Fibroblast of lung (primary cell): ENCODE data around the gene AOX1. TPM values are rescaled to one million over a fixed set of nuclear protein-coding genes. Genes with fewer than 3 reads are reported as not detected.

ENCODE experiments used
- DNase-seq, 2 donors: peaks; one replicate each; pipeline versions ENCODE4 v3.0.0 to v3.0.0-alpha.2; 2010; ENCODE audit warnings: low read depth in 2 of 2
- H2AFZ ChIP-seq: 2 replicates; pipeline ENCODE4 v1.5.1; 2012; ENCODE audit warnings: low read length, control low read depth, inconsistent platforms
- H3K27ac ChIP-seq: 2 replicates; pipeline ENCODE4 v1.5.1; 2011; ENCODE audit warnings: low read length, control low read depth; ENCODE audit not compliant: insufficient read depth
- H3K27me3 ChIP-seq: 2 replicates; pipeline ENCODE4 v1.5.1; 2011; ENCODE audit warnings: mild to moderate bottlenecking, low read length; ENCODE audit not compliant: control insufficient read depth, insufficient read depth
- H3K36me3 ChIP-seq: 2 replicates; pipeline ENCODE4 v1.5.1; 2011; ENCODE audit warnings: low read length; ENCODE audit not compliant: control insufficient read depth, insufficient read depth
- H3K4me1 ChIP-seq: 2 replicates; pipeline ENCODE4 v1.5.1; 2011; ENCODE audit warnings: low read length; ENCODE audit not compliant: control insufficient read depth, insufficient read depth; ENCODE audit errors: extremely low read depth
- H3K4me2 ChIP-seq: 2 replicates; pipeline ENCODE4 v1.5.1; 2011; ENCODE audit warnings: low read length, control low read depth; ENCODE audit not compliant: insufficient read depth; ENCODE audit errors: extremely low read depth
- H3K4me3 ChIP-seq, 4 experiments: fragments of 200-600 bp in 1 of 4; sonication (generic) in 1 of 4; replicated peaks in 1 of 4; 2 replicates each; pipeline ENCODE4 v1.5.1; 2011 to 2016; ENCODE audit warnings: low read length in 4 of 4, low read depth in 3 of 4, mild to moderate bottlenecking in 3 of 4, control low read depth in 2 of 4, inconsistent platforms in 1 of 4, mixed read lengths in 1 of 4; ENCODE audit not compliant: insufficient read depth in 1 of 4; ENCODE audit errors: control extremely low read depth in 1 of 4
- H3K79me2 ChIP-seq: 2 replicates; pipeline ENCODE4 v1.5.1; 2012; ENCODE audit warnings: mild to moderate bottlenecking, low read length, inconsistent platforms; ENCODE audit not compliant: control insufficient read depth, insufficient read depth
- H3K9ac ChIP-seq: 2 replicates; pipeline ENCODE4 v1.5.1; 2011; ENCODE audit warnings: mild to moderate bottlenecking, low read length, control low read depth; ENCODE audit not compliant: insufficient read depth
- H3K9me3 ChIP-seq: 2 replicates; pipeline ENCODE4 v1.5.1; 2012; ENCODE audit warnings: low read depth, low read length; ENCODE audit not compliant: control insufficient read depth, insufficient read depth
- H4K20me1 ChIP-seq: 2 replicates; pipeline ENCODE4 v1.5.1; 2011; ENCODE audit warnings: low read length; ENCODE audit not compliant: control insufficient read depth, insufficient read depth; ENCODE audit errors: extremely low read depth
- EZH2 ChIP-seq: IDR thresholded peaks from 2 replicates; pipeline ENCODE4 v1.5.1; 2012; ENCODE audit warnings: low read length, control low read depth, mild to moderate bottlenecking; ENCODE audit errors: missing control alignments
- polyA plus RNA-seq, 2 donors: library from polyadenylated mRNA; depleted of rRNA in 1 of 2; stranded (reverse) in 1 of 2; unstranded in 1 of 2; fragments of >200 nt; gene quantifications; 2 replicates each; pipeline ENCODE4 v1.2.1, GENCODE V29; 2011 to 2012; ENCODE audit warnings: missing spikeins in 1 of 2
- total RNA-seq: library from RNA; depleted of rRNA; stranded (reverse); fragments of >200 nt; gene quantifications from 2 replicates; pipeline ENCODE4 v1.2.1, GENCODE V29; 2014
- TF ChIP-seq, protein P1 (sequence below), 2 donors: IDR thresholded peaks in 1 of 2; conservative IDR thresholded peaks in 1 of 2; 1 replicate in 1 of 2; 2 replicates in 1 of 2; pipeline ENCODE4 v1.5.1; 2011 to 2012; ENCODE audit warnings: low read length in 2 of 2, control low read depth in 1 of 2, inconsistent platforms in 1 of 2, low read depth in 1 of 2, mild to moderate bottlenecking in 1 of 2

AOX1 gene
- total and polyA plus RNA-seq, 2 donors (not counting 1 experiment from before 2014, with no cell fraction given), result 39.4 to 65.1 TPM

DNA sequence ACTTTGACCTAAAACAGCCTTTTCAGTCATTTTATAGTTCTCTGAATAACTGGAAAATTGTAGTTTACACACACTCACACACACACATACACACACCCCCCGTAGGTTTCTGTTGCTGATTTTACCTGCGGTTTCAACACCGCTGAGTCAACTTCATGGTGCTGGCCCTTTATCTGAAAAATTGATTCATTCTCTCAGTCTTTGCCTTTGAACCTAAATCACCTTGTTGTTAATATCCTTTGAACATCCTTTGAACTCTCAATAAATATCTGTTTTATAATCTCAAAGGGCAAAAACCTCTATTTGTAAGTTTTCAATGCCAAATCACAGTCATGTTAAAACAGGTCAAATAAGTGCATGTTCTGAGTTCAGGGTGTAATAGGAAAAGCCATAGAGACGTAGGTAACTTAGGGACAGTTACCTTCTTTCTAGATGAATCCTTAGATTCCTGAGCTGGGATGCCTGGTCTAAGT lies 116.9 kb downstream of the AOX1 start:
- no peak overlapping the region for H3K9ac ChIP-seq
- H4K20me1 ChIP-seq, result no peaks in the 10 kb centered on the region
- H3K79me2 ChIP-seq, result no peaks in the 10 kb centered on the region
- H2AFZ ChIP-seq, result no peak overlapping the region
- H3K9me3 ChIP-seq, result no peaks in the 10 kb centered on the region
- TF ChIP-seq EZH2, result no peak
- TF ChIP-seq, protein P1, sequence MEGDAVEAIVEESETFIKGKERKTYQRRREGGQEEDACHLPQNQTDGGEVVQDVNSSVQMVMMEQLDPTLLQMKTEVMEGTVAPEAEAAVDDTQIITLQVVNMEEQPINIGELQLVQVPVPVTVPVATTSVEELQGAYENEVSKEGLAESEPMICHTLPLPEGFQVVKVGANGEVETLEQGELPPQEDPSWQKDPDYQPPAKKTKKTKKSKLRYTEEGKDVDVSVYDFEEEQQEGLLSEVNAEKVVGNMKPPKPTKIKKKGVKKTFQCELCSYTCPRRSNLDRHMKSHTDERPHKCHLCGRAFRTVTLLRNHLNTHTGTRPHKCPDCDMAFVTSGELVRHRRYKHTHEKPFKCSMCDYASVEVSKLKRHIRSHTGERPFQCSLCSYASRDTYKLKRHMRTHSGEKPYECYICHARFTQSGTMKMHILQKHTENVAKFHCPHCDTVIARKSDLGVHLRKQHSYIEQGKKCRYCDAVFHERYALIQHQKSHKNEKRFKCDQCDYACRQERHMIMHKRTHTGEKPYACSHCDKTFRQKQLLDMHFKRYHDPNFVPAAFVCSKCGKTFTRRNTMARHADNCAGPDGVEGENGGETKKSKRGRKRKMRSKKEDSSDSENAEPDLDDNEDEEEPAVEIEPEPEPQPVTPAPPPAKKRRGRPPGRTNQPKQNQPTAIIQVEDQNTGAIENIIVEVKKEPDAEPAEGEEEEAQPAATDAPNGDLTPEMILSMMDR (conservative IDR thresholded peaks at IDR 0.05 in 1 of 2, IDR thresholded peaks at IDR 0.05 in 1 of 2; ENCODE audit: low read depth in 1 of 2, low read length in 2 of 2), result no peak
- H3K4me2 ChIP-seq, result no peak overlapping the region
- H3K36me3 ChIP-seq, result no peaks in the 10 kb centered on the region
- peaks cover 2% of the 10 kb centered on the region for H3K27me3 ChIP-seq
- H3K4me3 ChIP-seq, result no peak overlapping the region
- H3K27ac ChIP-seq, result no peak overlapping the region
- no peak for DNase-seq
- H3K4me1 ChIP-seq, result no peaks in the 10 kb centered on the region

GRCh38 chr2:200703127-200703925 lies 117.5 kb downstream of the AOX1 start:
- no peak for TF ChIP-seq EZH2
- TF ChIP-seq, protein P1 (conservative IDR thresholded peaks at IDR 0.05 in 1 of 2, IDR thresholded peaks at IDR 0.05 in 1 of 2; ENCODE audit: low read depth in 1 of 2, low read length in 2 of 2), result peak; percentile 49 to 56
- no peak overlapping the region for H3K4me3 ChIP-seq

GRCh38 chr2:200703926-200704637 lies 118.3 kb downstream of the AOX1 start:
- no peaks in the 10 kb centered on the region for H3K79me2 ChIP-seq
- H3K9ac ChIP-seq, result no peak overlapping the region
- H3K4me2 ChIP-seq, result no peak overlapping the region
- H3K4me1 ChIP-seq, result no peaks in the 10 kb centered on the region
- TF ChIP-seq EZH2, result no peak
- TF ChIP-seq, protein P1 (conservative IDR thresholded peaks at IDR 0.05 in 1 of 2, IDR thresholded peaks at IDR 0.05 in 1 of 2; ENCODE audit: low read depth in 1 of 2, low read length in 2 of 2), result no peak
- no peak overlapping the region for H2AFZ ChIP-seq
- H4K20me1 ChIP-seq, result no peaks in the 10 kb centered on the region
- H3K27ac ChIP-seq, result no peak overlapping the region
- no peak overlapping the region for H3K4me3 ChIP-seq
- H3K27me3 ChIP-seq, result peaks cover 2% of the 10 kb centered on the region
- no peaks in the 10 kb centered on the region for H3K9me3 ChIP-seq
- no peaks in the 10 kb centered on the region for H3K36me3 ChIP-seq
- DNase-seq, result no peak

More at GRCh38 chr2:200703127-200703925, 117.5 kb downstream of the AOX1 start:
- no peaks in the 10 kb centered on the region for H4K20me1 ChIP-seq
- no peaks in the 10 kb centered on the region for H3K36me3 ChIP-seq
- H3K27me3 ChIP-seq, result peaks cover 2% of the 10 kb centered on the region
- H2AFZ ChIP-seq, result no peak overlapping the region
- H3K9me3 ChIP-seq, result no peaks in the 10 kb centered on the region
- no peak overlapping the region for H3K4me2 ChIP-seq
- H3K79me2 ChIP-seq, result no peaks in the 10 kb centered on the region
- H3K9ac ChIP-seq, result no peak overlapping the region
- H3K27ac ChIP-seq, result no peak overlapping the region
- no peaks in the 10 kb centered on the region for H3K4me1 ChIP-seq
- peak; percentile 62 to 91 for DNase-seq
